Spleen (tissue), 11 donors: ENCODE measurements around the gene ZNF414. TPM values are rescaled to one million over a fixed set of nuclear protein-coding genes. Genes with fewer than 3 reads are reported as not detected.
A peak's percentile ranks its signal among the peaks of the same experiment; 100 is the strongest.

Experiments used
- DNase-seq: peaks from one replicate; pipeline ENCODE4 v3.0.0-alpha.2; 2020
- H3K27ac ChIP-seq, 8 donors: fragments of 200-600 bp; sonication (generic) in 7 of 8; 1 replicate in 4 of 8; 2 replicates in 4 of 8; pipeline versions ENCODE4 v1.5.0 to v1.8.0; 2016 to 2021; ENCODE audit warnings: inconsistent platforms in 4 of 8, mild to moderate bottlenecking in 4 of 8, moderate library complexity in 1 of 8
- H3K27me3 ChIP-seq, 7 donors: fragments of 200-600 bp; sonication (generic) in 6 of 7; replicated peaks in 1 of 7; 1 replicate in 4 of 7; 2 replicates in 3 of 7; pipeline versions ENCODE4 v1.5.0 to v1.8.0; 2016 to 2021; ENCODE audit warnings: inconsistent platforms in 3 of 7, mild to moderate bottlenecking in 1 of 7
- H3K36me3 ChIP-seq, 6 donors: fragments of 200-600 bp; sonication (generic) in 5 of 6; 1 replicate in 4 of 6; 2 replicates in 2 of 6; pipeline versions ENCODE4 v1.5.0 to v1.8.0; 2016 to 2021; ENCODE audit warnings: inconsistent platforms in 2 of 6
- H3K4me1 ChIP-seq, 6 donors: fragments of 200-600 bp; sonication (generic) in 5 of 6; 1 replicate in 3 of 6; 2 replicates in 3 of 6; pipeline versions ENCODE4 v1.5.0 to v1.8.0; 2016 to 2021; ENCODE audit warnings: inconsistent platforms in 3 of 6
- H3K4me3 ChIP-seq, 8 donors: fragments of 200-600 bp; sonication (generic) in 7 of 8; 1 replicate in 4 of 8; 2 replicates in 4 of 8; pipeline versions ENCODE4 v1.5.0 to v1.8.0; 2016 to 2021; ENCODE audit warnings: inconsistent platforms in 4 of 8, mild to moderate bottlenecking in 4 of 8, moderate library complexity in 2 of 8
- H3K9me3 ChIP-seq, 8 donors: fragments of 200-600 bp; sonication (generic) in 7 of 8; 1 replicate in 4 of 8; 2 replicates in 4 of 8; pipeline versions ENCODE4 v1.5.0 to v1.8.0; 2016 to 2021; ENCODE audit warnings: inconsistent platforms in 4 of 8
- CTCF ChIP-seq, 11 experiments: fragments of 200-600 bp in 7 of 11; fragments of 450-650 bp in 4 of 11; sonication (generic) in 4 of 11; IDR thresholded peaks in 8 of 11; conservative IDR thresholded peaks in 3 of 11; 1 replicate in 7 of 11; 2 replicates in 4 of 11; pipeline versions ENCODE4 v1.4.0 to v1.8.0; 2016 to 2021; ENCODE audit warnings: antibody characterized with exemption in 11 of 11, inconsistent platforms in 4 of 11, mild to moderate bottlenecking in 1 of 11
- POLR2A ChIP-seq, 3 donors: fragments of 450-650 bp; IDR thresholded peaks; one replicate each; pipeline ENCODE4 v1.5.1; 2017; ENCODE audit warnings: antibody characterized with exemption in 3 of 3, mild to moderate bottlenecking in 1 of 3
- POLR2AphosphoS5 ChIP-seq, 3 donors: sonication (generic); formaldehyde crosslinking; IDR thresholded peaks; one replicate each; pipeline ENCODE4 v1.5.1; 2017; ENCODE audit warnings: antibody characterized with exemption in 3 of 3
- WGBS, 5 donors: extraction: QIAGEN DNeasy Blood & Tissue Kit in 3 of 5; methylation state at CpG; one replicate each; pipeline versions ENCODE4 v1.1.5 to v1.1.7; 2013 to 2018; 5-methylcytosine and 5-hydroxymethylcytosine counted together
- intact Hi-C: fragments of 100-400 bp; cut with DNase I; formaldehyde crosslinking; loops from one replicate; pipeline ENCODE4 v1.15.0; 2023; ENCODE audit warnings: low total_unique reads
- polyA plus RNA-seq, 3 donors: library from polyadenylated mRNA; stranded (reverse); fragments of 200-250 nt; gene quantifications; one replicate each; pipeline ENCODE4 v1.2.1, GENCODE V29; 2013
- total RNA-seq, 7 donors: library from RNA; depleted of rRNA in 3 of 7; stranded (reverse); fragments of >200 nt in 3 of 7; fragmentation: NEBNext Ultra II Directional in 4 of 7; extraction: Animal tissue kit (Norgen Biotek cat#: 25700) in 4 of 7; gene quantifications; one replicate each; pipeline versions ENCODE4 v1.1.0 to v1.2.1, GENCODE V29; 2016 to 2021
- donor health status: healthy with polysubstance abuse.
- donor health status: DM: no; HTN: no; CAD: no; lungs with moderate emphysema.
- donor health status: DM: no; HTN: no; CAD: no.
- donor health status: Bipolar disorder and iron deficiency.
- donor health status: healthy.
- donor health status: DM: no; HTN: no; CAD: no.
- donor health status: DM: yes; HTN: yes; CAD: no.

The ZNF414 gene
- total and polyA plus RNA-seq, 10 donors, result 12.0 to 31.7 (median 23.8) TPM

- peak; percentile 87 for DNase-seq
- Histone ChIP-seq H3K36me3 (peaks cover 0 to 32% (median 5%) of the 10 kb centered on the region in 6 donors), H3K4me3 (peak overlapping the region; percentile 40 to 71 (median 56)), H3K4me1 (peaks cover 24 to 69% (median 58%) of the 10 kb centered on the region in 6 donors), H3K27me3 (no peaks in the 10 kb centered on the region), H3K9me3 (no peaks in the 10 kb centered on the region), H3K27ac (peak overlapping the region; percentile 96 to 99 (median 98))
- 53 to 61% (median 58%) methylated on average over 16 to 19 of the region's 19 CpGs for WGBS, 5 donors
- TF ChIP-seq POLR2A (IDR thresholded peaks at IDR 0.05) (no peak), POLR2AphosphoS5 (IDR thresholded peaks at IDR 0.05) (no peak), CTCF (IDR thresholded peaks at IDR 0.05 in 8 of 11, conservative IDR thresholded peaks at IDR 0.05 in 3 of 11) (no peak)
- intact Hi-C loops, result loop anchor here (10.0 kb wide), 1 partner anchor 158 kb away; no protein-coding TSS in a partner anchor
Observed at GRCh38 chr19:8513036-8513686, 806 bp downstream of the ZNF414 start.

GRCh38 chr19:8512115-8512967 is 1.6 kb downstream of the ZNF414 start:
- Histone ChIP-seq H3K4me3 (peak overlapping the region in 1 of 8 donors; percentile 71), H3K36me3 (peaks cover 0 to 32% (median 5%) of the 10 kb centered on the region in 6 donors), H3K4me1 (peaks cover 20 to 62% (median 50%) of the 10 kb centered on the region in 6 donors), H3K9me3 (no peaks in the 10 kb centered on the region), H3K27ac (peak overlapping the region; percentile 96 to 99 (median 98)), H3K27me3 (no peaks in the 10 kb centered on the region)
- 84 to 91% (median 85%) methylated on average over 21 to 22 of the region's 22 CpGs for WGBS, 5 donors
- intact Hi-C loops, result loop anchor here (10.0 kb wide), 1 partner anchor 158 kb away; no protein-coding TSS in a partner anchor
- no peak for TF ChIP-seq POLR2A (IDR thresholded peaks at IDR 0.05)
- TF ChIP-seq POLR2AphosphoS5 (IDR thresholded peaks at IDR 0.05), result peak in 1 of 3 donors; percentile 46
- no peak for TF ChIP-seq CTCF (IDR thresholded peaks at IDR 0.05 in 8 of 11, conservative IDR thresholded peaks at IDR 0.05 in 3 of 11)
- no peak for DNase-seq

- Histone ChIP-seq H3K9me3 (no peaks in the 10 kb centered on the region), H3K27me3 (no peaks in the 10 kb centered on the region), H3K27ac (peak overlapping the region in 2 of 8 donors; percentile 97 to 99), H3K4me1 (peaks cover 13 to 60% (median 43%) of the 10 kb centered on the region in 6 donors), H3K4me3 (no peak overlapping the region), H3K36me3 (peaks cover 0 to 32% (median 5%) of the 10 kb centered on the region in 6 donors)
- intact Hi-C loops, result loop anchor here (10.0 kb wide), 1 partner anchor 157 kb away; no protein-coding TSS in a partner anchor
- peak; percentile 79 for DNase-seq
- TF ChIP-seq CTCF (IDR thresholded peaks at IDR 0.05 in 8 of 11, conservative IDR thresholded peaks at IDR 0.05 in 3 of 11), result no peak
- no peak for TF ChIP-seq POLR2A (IDR thresholded peaks at IDR 0.05)
- TF ChIP-seq POLR2AphosphoS5 (IDR thresholded peaks at IDR 0.05), result no peak
- 87 to 93% (median 89%) methylated on average over 33 to 45 of the region's 45 CpGs for WGBS, 5 donors
Observed at GRCh38 chr19:8511573-8512101, 2.3 kb downstream of the ZNF414 start.
